Immature natural killer cell (primary cell): Measurements from ENCODE around the gene OBSCN. TPM values are rescaled to one million over a fixed set of nuclear protein-coding genes. Genes with fewer than 3 reads are reported as not detected.

Source experiments
- DNase-seq, 3 donors: peaks; one replicate each; pipeline ENCODE4 v3.0.0; 2022; ENCODE audit warnings: mixed read lengths in 1 of 3
- H3K27ac Mint-ChIP-seq, 6 donors: one replicate each; pipeline ENCODE4 v1.8.0; 2020; ENCODE audit warnings: mixed read lengths in 6 of 6, mild to moderate bottlenecking in 5 of 6, inconsistent platforms in 4 of 6, moderate library complexity in 3 of 6
- H3K27me3 Mint-ChIP-seq, 3 donors: one replicate each; pipeline ENCODE4 v1.8.0; 2020 to 2021; ENCODE audit warnings: low read depth in 3 of 3, mild to moderate bottlenecking in 3 of 3, mixed read lengths in 3 of 3, moderate library complexity in 3 of 3, inconsistent platforms in 1 of 3
- H3K36me3 Mint-ChIP-seq, 3 donors: one replicate each; pipeline ENCODE4 v1.8.0; 2020; ENCODE audit warnings: mixed read lengths in 3 of 3, inconsistent platforms in 2 of 3, mild to moderate bottlenecking in 2 of 3
- H3K4me1 Mint-ChIP-seq, 2 donors: one replicate each; pipeline ENCODE4 v1.8.0; 2020; ENCODE audit warnings: inconsistent platforms in 2 of 2, mild to moderate bottlenecking in 2 of 2, mixed read lengths in 2 of 2, moderate library complexity in 1 of 2
- H3K4me3 Mint-ChIP-seq, 5 donors: one replicate each; pipeline ENCODE4 v1.8.0; 2020; ENCODE audit warnings: mild to moderate bottlenecking in 5 of 5, mixed read lengths in 5 of 5, inconsistent platforms in 3 of 5, moderate library complexity in 3 of 5
- H3K9me3 Mint-ChIP-seq, 6 donors: one replicate each; pipeline ENCODE4 v1.8.0; 2020; ENCODE audit warnings: mild to moderate bottlenecking in 6 of 6, mixed read lengths in 6 of 6, inconsistent platforms in 4 of 6, moderate library complexity in 3 of 6
- polyA plus RNA-seq, 3 donors: library from polyadenylated mRNA; unstranded; fragments of 300-500 nt; fragmentation: Illumina TruSeq; gene quantifications; one replicate each; pipeline ENCODE4 v1.2.3, GENCODE V29; 2021

Gene OBSCN
- 1 to 10 TPM in 1 of 3 donors, under 1 TPM in 1, not detected in 1; 0.19 to 1.9 TPM for polyA plus RNA-seq

GRCh38 chr1:228207851-228208821 lies at the start of gene OBSCN:
Gene OBSCN, plus strand, starts transcription at chr1:228208044. Its CDS starts 3,740 bp downstream, at chr1:228211784.
- peaks cover 0 to 5% (median 0%) of the 10 kb centered on the region in 3 donors for H3K27me3 Mint-ChIP-seq
- no peaks in the 10 kb centered on the region for H3K36me3 Mint-ChIP-seq
- peaks cover 0 to 2% of the 10 kb centered on the region in 2 donors for H3K4me1 Mint-ChIP-seq
- no peak for DNase-seq
- H3K27ac Mint-ChIP-seq, result no peak within 1 kb of the TSS
- H3K4me3 Mint-ChIP-seq, result no peak within 1 kb of the TSS
- H3K9me3 Mint-ChIP-seq, result no peaks in the 10 kb centered on the region

GRCh38 chr1:228158151-228159007 lies 49.5 kb upstream of the OBSCN start:
- H3K27ac Mint-ChIP-seq, result no peak overlapping the region
- no peaks in the 10 kb centered on the region for H3K9me3 Mint-ChIP-seq
- peaks cover 0 to 1% of the 10 kb centered on the region in 2 donors for H3K4me1 Mint-ChIP-seq
- H3K27me3 Mint-ChIP-seq, result peaks cover 0 to 3% (median 1%) of the 10 kb centered on the region in 3 donors
- H3K36me3 Mint-ChIP-seq, result no peaks in the 10 kb centered on the region
- DNase-seq, result no peak
- H3K4me3 Mint-ChIP-seq, result no peak overlapping the region

- Mint-ChIP-seq H3K27ac (no peak overlapping the region), H3K27me3 (peaks cover under 1 to 3% (median 1%) of the 10 kb centered on the region in 3 donors), H3K4me3 (no peak overlapping the region), H3K4me1 (peaks cover 1 to 2% of the 10 kb centered on the region in 2 donors), H3K9me3 (no peaks in the 10 kb centered on the region), H3K36me3 (no peaks in the 10 kb centered on the region)
- no peak for DNase-seq
Measured at GRCh38 chr1:228159008-228159665, 48.7 kb upstream of the OBSCN start.

- Mint-ChIP-seq H3K27ac (no peak overlapping the region), H3K4me1 (peaks cover 12 to 13% of the 10 kb centered on the region in 2 donors), H3K27me3 (peaks cover 1 to 6% (median 5%) of the 10 kb centered on the region in 3 donors), H3K4me3 (no peak overlapping the region), H3K9me3 (no peaks in the 10 kb centered on the region), H3K36me3 (no peaks in the 10 kb centered on the region)
- DNase-seq, result no peak
Measured at GRCh38 chr1:228160201-228160761, 47.6 kb upstream of the OBSCN start.

GRCh38 chr1:228161362-228161761 lies 46.5 kb upstream of the OBSCN start:
- Mint-ChIP-seq H3K27me3 (peaks cover 4 to 13% (median 10%) of the 10 kb centered on the region in 3 donors), H3K9me3 (no peaks in the 10 kb centered on the region), H3K27ac (no peak overlapping the region), H3K4me1 (peaks cover 12 to 14% of the 10 kb centered on the region in 2 donors), H3K4me3 (no peak overlapping the region), H3K36me3 (no peaks in the 10 kb centered on the region)
- no peak for DNase-seq

GRCh38 chr1:228161866-228162265 lies 46.0 kb upstream of the OBSCN start:
- Mint-ChIP-seq H3K4me3 (no peak overlapping the region), H3K27ac (no peak overlapping the region), H3K36me3 (no peaks in the 10 kb centered on the region), H3K9me3 (no peaks in the 10 kb centered on the region), H3K4me1 (peaks cover 16 to 18% of the 10 kb centered on the region in 2 donors), H3K27me3 (peaks cover 4 to 13% (median 10%) of the 10 kb centered on the region in 3 donors)
- no peak for DNase-seq

GRCh38 chr1:228162286-228163006 lies 45.4 kb upstream of the OBSCN start:
- Mint-ChIP-seq H3K27ac (no peak overlapping the region), H3K4me3 (no peak overlapping the region), H3K4me1 (peaks cover 16 to 22% of the 10 kb centered on the region in 2 donors), H3K27me3 (peaks cover 4 to 13% (median 10%) of the 10 kb centered on the region in 3 donors), H3K9me3 (no peaks in the 10 kb centered on the region), H3K36me3 (no peaks in the 10 kb centered on the region)
- no peak for DNase-seq

GRCh38 chr1:228163007-228163753 lies 44.7 kb upstream of the OBSCN start:
- H3K9me3 Mint-ChIP-seq, result no peaks in the 10 kb centered on the region
- peaks cover 4 to 13% (median 10%) of the 10 kb centered on the region in 3 donors for H3K27me3 Mint-ChIP-seq
- H3K4me3 Mint-ChIP-seq, result no peak overlapping the region
- peaks cover 20 to 29% of the 10 kb centered on the region in 2 donors for H3K4me1 Mint-ChIP-seq
- no peak overlapping the region for H3K27ac Mint-ChIP-seq
- H3K36me3 Mint-ChIP-seq, result no peaks in the 10 kb centered on the region
- no peak for DNase-seq

GRCh38 chr1:228163776-228164519 lies 43.9 kb upstream of the OBSCN start:
- peak overlapping the region; percentile 88 to 99 (median 94) for H3K27ac Mint-ChIP-seq
- peaks cover 4 to 13% (median 10%) of the 10 kb centered on the region in 3 donors for H3K27me3 Mint-ChIP-seq
- no peaks in the 10 kb centered on the region for H3K36me3 Mint-ChIP-seq
- no peak for DNase-seq
- H3K4me1 Mint-ChIP-seq, result peaks cover 20 to 29% of the 10 kb centered on the region in 2 donors
- H3K4me3 Mint-ChIP-seq, result peak overlapping the region; percentile 67 to 96 (median 91)
- no peaks in the 10 kb centered on the region for H3K9me3 Mint-ChIP-seq

GRCh38 chr1:228164561-228165371 lies 43.1 kb upstream of the OBSCN start:
- H3K9me3 Mint-ChIP-seq, result no peaks in the 10 kb centered on the region
- peaks cover 20 to 29% of the 10 kb centered on the region in 2 donors for H3K4me1 Mint-ChIP-seq
- no peak for DNase-seq
- H3K36me3 Mint-ChIP-seq, result no peaks in the 10 kb centered on the region
- H3K27ac Mint-ChIP-seq, result peak overlapping the region; percentile 88 to 99 (median 96)
- H3K27me3 Mint-ChIP-seq, result peaks cover 4 to 13% (median 10%) of the 10 kb centered on the region in 3 donors
- H3K4me3 Mint-ChIP-seq, result peak overlapping the region; percentile 89 to 96 (median 91)
